Parathyroid adenoma (tissue), 2 donors: ENCODE data around the gene PIP4K2B.
"Not testable (repeated sequence)": the region's sequence is repeated elsewhere in the genome, so short reads cannot be mapped to it uniquely, and the experiment has no call there.

Experiments
- H2AFZ ChIP-seq: fragments of 300-600 bp; sonication (generic); one replicate; pipeline ENCODE4 v1.7.0; 2017; ENCODE audit warnings: antibody characterized with exemption, mild to moderate bottlenecking
- H3K27ac ChIP-seq: fragments of 300-600 bp; sonication (generic); one replicate; pipeline ENCODE4 v1.7.0; 2017
- H3K27me3 ChIP-seq: fragments of 300-600 bp; sonication (generic); one replicate; pipeline ENCODE4 v1.7.0; 2017; ENCODE audit warnings: low read length; ENCODE audit not compliant: control insufficient read depth, insufficient read depth
- H3K36me3 ChIP-seq: fragments of 300-600 bp; sonication (generic); one replicate; pipeline ENCODE4 v1.7.0; 2017; ENCODE audit warnings: low read length; ENCODE audit not compliant: control insufficient read depth, insufficient read depth
- H3K4me1 ChIP-seq: fragments of 300-600 bp; sonication (generic); one replicate; pipeline ENCODE4 v1.7.0; 2017; ENCODE audit warnings: control low read depth
- H3K4me2 ChIP-seq: fragments of 300-600 bp; sonication (generic); one replicate; pipeline ENCODE4 v1.7.0; 2017; ENCODE audit warnings: low read length
- H3K4me3 ChIP-seq: fragments of 300-600 bp; sonication (generic); one replicate; pipeline ENCODE4 v1.7.0; 2017; ENCODE audit warnings: low read depth, low read length
- H3K79me2 ChIP-seq: fragments of 300-600 bp; sonication (generic); one replicate; pipeline ENCODE4 v1.7.0; 2017; ENCODE audit warnings: control low read depth
- H3K9ac ChIP-seq: fragments of 300-600 bp; sonication (generic); one replicate; pipeline ENCODE4 v1.7.0; 2017; ENCODE audit warnings: mild to moderate bottlenecking
- H3K9me3 ChIP-seq: fragments of 300-600 bp; sonication (generic); one replicate; pipeline ENCODE4 v1.7.0; 2017; ENCODE audit warnings: low read length; ENCODE audit not compliant: control insufficient read depth
- TF ChIP-seq, protein P1 (sequence below): fragments of 300-600 bp; sonication (generic); IDR thresholded peaks from one replicate; pipeline ENCODE4 v1.7.0; 2017; ENCODE audit warnings: antibody characterized with exemption, mild to moderate bottlenecking
- donor health status: primary hyperparathyroidism.

The PIP4K2B gene

DNA sequence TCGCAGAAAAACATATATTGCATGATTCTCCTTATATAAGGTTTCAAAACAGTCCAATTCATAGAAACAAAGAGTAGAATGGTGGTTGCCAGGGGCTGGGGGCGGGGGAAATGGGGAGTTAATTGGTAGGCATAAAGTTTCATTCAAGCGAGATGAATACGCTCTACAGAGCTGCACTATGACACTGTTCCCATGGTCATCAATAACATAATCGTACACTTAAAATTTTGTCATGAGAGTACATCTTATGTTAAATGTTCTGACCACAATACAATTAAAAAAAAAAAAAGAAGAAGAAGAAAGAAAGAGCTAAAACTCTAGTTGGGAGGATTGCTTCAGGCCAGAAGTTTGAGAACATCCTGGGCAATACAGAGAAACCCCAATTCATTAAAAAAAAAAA, 5.1 kb downstream of the PIP4K2B start:
- TF ChIP-seq, protein P1, sequence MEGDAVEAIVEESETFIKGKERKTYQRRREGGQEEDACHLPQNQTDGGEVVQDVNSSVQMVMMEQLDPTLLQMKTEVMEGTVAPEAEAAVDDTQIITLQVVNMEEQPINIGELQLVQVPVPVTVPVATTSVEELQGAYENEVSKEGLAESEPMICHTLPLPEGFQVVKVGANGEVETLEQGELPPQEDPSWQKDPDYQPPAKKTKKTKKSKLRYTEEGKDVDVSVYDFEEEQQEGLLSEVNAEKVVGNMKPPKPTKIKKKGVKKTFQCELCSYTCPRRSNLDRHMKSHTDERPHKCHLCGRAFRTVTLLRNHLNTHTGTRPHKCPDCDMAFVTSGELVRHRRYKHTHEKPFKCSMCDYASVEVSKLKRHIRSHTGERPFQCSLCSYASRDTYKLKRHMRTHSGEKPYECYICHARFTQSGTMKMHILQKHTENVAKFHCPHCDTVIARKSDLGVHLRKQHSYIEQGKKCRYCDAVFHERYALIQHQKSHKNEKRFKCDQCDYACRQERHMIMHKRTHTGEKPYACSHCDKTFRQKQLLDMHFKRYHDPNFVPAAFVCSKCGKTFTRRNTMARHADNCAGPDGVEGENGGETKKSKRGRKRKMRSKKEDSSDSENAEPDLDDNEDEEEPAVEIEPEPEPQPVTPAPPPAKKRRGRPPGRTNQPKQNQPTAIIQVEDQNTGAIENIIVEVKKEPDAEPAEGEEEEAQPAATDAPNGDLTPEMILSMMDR = no peak
- no peaks in the 10 kb centered on the region for H3K9me3 ChIP-seq
- no peak overlapping the region for H3K4me2 ChIP-seq
- H3K4me3 ChIP-seq = no peak overlapping the region
- H3K4me1 ChIP-seq = peaks cover 8% of the 10 kb centered on the region
- H2AFZ ChIP-seq = no peak overlapping the region
- peaks cover 50% of the 10 kb centered on the region for H3K79me2 ChIP-seq
- no peaks in the 10 kb centered on the region for H3K27me3 ChIP-seq
- no peak overlapping the region for H3K27ac ChIP-seq
- no peaks in the 10 kb centered on the region for H3K36me3 ChIP-seq
- H3K9ac ChIP-seq = no peak overlapping the region

GRCh38 chr17:38791162-38791561, 8.2 kb downstream of the PIP4K2B start:
- H3K27ac ChIP-seq = no peak overlapping the region
- no peaks in the 10 kb centered on the region for H3K36me3 ChIP-seq
- H3K4me2 ChIP-seq = no peak overlapping the region
- TF ChIP-seq, protein P1 = no peak
- peaks cover 43% of the 10 kb centered on the region for H3K79me2 ChIP-seq
- H3K9ac ChIP-seq = no peak overlapping the region
- H3K4me1 ChIP-seq = no peaks in the 10 kb centered on the region
- H3K9me3 ChIP-seq = no peaks in the 10 kb centered on the region
- H2AFZ ChIP-seq = no peak overlapping the region
- no peak overlapping the region for H3K4me3 ChIP-seq
- no peaks in the 10 kb centered on the region for H3K27me3 ChIP-seq

GRCh38 chr17:38790148-38790707, 9.1 kb downstream of the PIP4K2B start:
- H3K36me3 ChIP-seq, H3K27ac ChIP-seq, H3K9ac ChIP-seq, H3K4me1 ChIP-seq, H3K4me2 ChIP-seq, H2AFZ ChIP-seq, H3K9me3 ChIP-seq, H3K27me3 ChIP-seq, H3K4me3 ChIP-seq: not testable (repeated sequence)
- H3K79me2 ChIP-seq = peaks cover 50% of the 10 kb centered on the region

DNA sequence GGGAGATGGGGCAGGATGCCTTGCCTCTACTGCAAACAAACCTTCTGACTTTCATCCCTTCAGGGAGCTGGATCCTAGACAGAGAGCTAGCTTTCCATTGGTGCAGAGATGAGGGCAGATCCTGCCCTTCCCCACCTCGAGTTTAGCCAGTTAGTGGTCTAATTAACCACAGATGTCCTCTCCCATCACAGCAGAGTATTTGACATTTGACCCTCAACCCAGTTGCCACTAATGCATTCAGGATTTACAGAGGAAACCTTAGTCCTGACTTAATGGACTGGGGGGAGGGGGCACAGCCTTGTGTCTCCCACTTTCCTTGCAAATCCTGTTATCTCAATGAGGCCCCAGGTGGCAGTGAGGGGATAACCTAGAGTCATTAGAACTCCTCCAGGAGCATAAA, 10.2 kb downstream of the PIP4K2B start:
- Histone ChIP-seq H3K4me3 (no peak overlapping the region), H3K4me1 (no peaks in the 10 kb centered on the region), H3K9me3 (no peaks in the 10 kb centered on the region), H3K27ac (no peak overlapping the region), H3K79me2 (peaks cover 51% of the 10 kb centered on the region), H3K36me3 (no peaks in the 10 kb centered on the region), H3K27me3 (no peaks in the 10 kb centered on the region), H2AFZ (no peak overlapping the region), H3K9ac (no peak overlapping the region), H3K4me2 (no peak overlapping the region)
- TF ChIP-seq, protein P1 = no peak

GRCh38 chr17:38787999-38788398, 11.4 kb downstream of the PIP4K2B start:
- not testable (repeated sequence) for H3K36me3 ChIP-seq

GRCh38 chr17:38786372-38786771, 13.0 kb downstream of the PIP4K2B start:
- no peak overlapping the region for H3K9ac ChIP-seq
- H3K4me3 ChIP-seq = no peak overlapping the region
- H3K27ac ChIP-seq = no peak overlapping the region
- no peaks in the 10 kb centered on the region for H3K36me3 ChIP-seq
- no peak overlapping the region for H3K4me2 ChIP-seq
- no peaks in the 10 kb centered on the region for H3K4me1 ChIP-seq
- TF ChIP-seq, protein P1 = no peak
- H3K9me3 ChIP-seq = no peaks in the 10 kb centered on the region
- H3K79me2 ChIP-seq = peaks cover 25% of the 10 kb centered on the region
- no peak overlapping the region for H2AFZ ChIP-seq
- H3K27me3 ChIP-seq = no peaks in the 10 kb centered on the region

More at GRCh38 chr17:38787999-38788398, 11.4 kb downstream of the PIP4K2B start:
- peaks cover 39% of the 10 kb centered on the region for H3K79me2 ChIP-seq
- not testable (repeated sequence) for H3K27ac ChIP-seq, H3K9ac ChIP-seq, H2AFZ ChIP-seq, H3K4me1 ChIP-seq, H3K4me2 ChIP-seq, H3K4me3 ChIP-seq, H3K9me3 ChIP-seq, H3K27me3 ChIP-seq
